ENCODE data around the gene COL11A2. TPM values are rescaled to one million over a fixed set of nuclear protein-coding genes. Genes with fewer than 3 reads are reported as not detected.

COL11A2 gene
- total and polyA plus RNA-seq, 2 experiments from 2014 or later = 1.6 to 2.7 TPM

- no peak for TF ChIP-seq EZH2 (IDR thresholded peaks at IDR 0.05; ENCODE audit: low read depth, unreplicated experiment)
- no peak for TF ChIP-seq STAT1 (IDR thresholded peaks at IDR 0.05; ENCODE audit: unreplicated experiment)
- TF ChIP-seq CREB1 (CRISPR knock-in tag; IDR thresholded peaks at IDR 0.05; ENCODE audit: low read depth) = no peak
These were observed 66.1 kb downstream of the COL11A2 start (continued) for GRCh38 chr6:33126101-33126714.

DNA sequence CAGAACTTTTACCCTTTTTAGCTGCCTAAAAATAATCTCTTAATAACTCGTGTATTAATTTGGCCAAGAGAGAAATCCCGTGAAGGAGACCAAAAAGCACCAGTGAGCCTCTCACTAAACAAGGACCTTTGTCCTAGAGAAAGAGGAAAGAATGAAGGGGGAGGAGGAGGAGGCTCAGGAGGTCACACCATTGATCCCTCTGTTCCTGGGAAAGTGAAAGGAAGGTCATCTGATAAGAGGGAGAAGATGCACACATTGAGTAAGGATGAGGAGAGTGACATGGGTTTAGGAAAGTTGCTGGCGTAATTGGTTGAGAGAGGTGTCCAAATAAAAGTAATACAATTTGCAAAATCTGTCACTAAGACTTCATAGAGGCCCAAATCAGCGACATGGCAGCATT lies 67.3 kb downstream of the COL11A2 start:
- ATAC-seq (no peak), DNase-seq (ENCODE audit: low spot score) (no peak)
- Histone ChIP-seq H3K79me2 (replicated peaks; ENCODE audit: insufficient read depth) (peaks cover 81% of the 10 kb centered on the region), H3K4me2 (peak overlapping the region; percentile 59), H3K9me2 (ENCODE audit: insufficient read depth) (no peaks in the 10 kb centered on the region), H3K4me1 (ENCODE audit: insufficient read depth) (peaks cover 31% of the 10 kb centered on the region), H3K27me3 (ENCODE audit: insufficient read depth) (no peaks in the 10 kb centered on the region), H3F3A (replicated peaks; ENCODE audit: low read depth) (0 out of 2 replicates have a peak, but pooled peaks cover 8% of the 10 kb centered on the region), H3K4me3 (peak overlapping the region; percentile 19; the same call in 1 of the 2 replicates), H2AFZ (no peak overlapping the region), H3K27ac (ENCODE audit: low read depth) (peak overlapping the region; percentile 85), H4K20me1 (replicated peaks; ENCODE audit: insufficient read depth) (peaks cover 18% of the 10 kb centered on the region), H3K36me3 (ENCODE audit: insufficient read depth) (peaks cover 33% of the 10 kb centered on the region)
- Mint-ChIP-seq H3K4me3 (no peak overlapping the region; the same call in 2 of the 3 replicates), H3K4me1 (peaks cover 33% of the 10 kb centered on the region), H3K27ac (0 out of 2 replicates have a peak overlapping the region, but pooled peaks have one; percentile 56), H3K27me3 (ENCODE audit: insufficient read depth, low read depth, poor library complexity) (peaks cover 18% of the 10 kb centered on the region), H3K36me3 (ENCODE audit: low read depth) (peaks cover 88% of the 10 kb centered on the region), H3K9me3 (peaks cover 47% of the 10 kb centered on the region)
- TF ChIP-seq CREB1 (CRISPR knock-in tag; IDR thresholded peaks at IDR 0.05; ENCODE audit: low read depth) = no peak
- no peak for TF ChIP-seq REST (IDR thresholded peaks at IDR 0.05; ENCODE audit: unreplicated experiment)
- TF ChIP-seq, protein P1, sequence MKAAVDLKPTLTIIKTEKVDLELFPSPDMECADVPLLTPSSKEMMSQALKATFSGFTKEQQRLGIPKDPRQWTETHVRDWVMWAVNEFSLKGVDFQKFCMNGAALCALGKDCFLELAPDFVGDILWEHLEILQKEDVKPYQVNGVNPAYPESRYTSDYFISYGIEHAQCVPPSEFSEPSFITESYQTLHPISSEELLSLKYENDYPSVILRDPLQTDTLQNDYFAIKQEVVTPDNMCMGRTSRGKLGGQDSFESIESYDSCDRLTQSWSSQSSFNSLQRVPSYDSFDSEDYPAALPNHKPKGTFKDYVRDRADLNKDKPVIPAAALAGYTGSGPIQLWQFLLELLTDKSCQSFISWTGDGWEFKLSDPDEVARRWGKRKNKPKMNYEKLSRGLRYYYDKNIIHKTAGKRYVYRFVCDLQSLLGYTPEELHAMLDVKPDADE (IDR thresholded peaks at IDR 0.05) = no peak
- TF ChIP-seq STAT1 (IDR thresholded peaks at IDR 0.05; ENCODE audit: unreplicated experiment) = no peak
- TF ChIP-seq ZNF462 (CRISPR knock-in tag; IDR thresholded peaks at IDR 0.05) = no peak
- TF ChIP-seq ZNF331 (CRISPR knock-in tag; IDR thresholded peaks at IDR 0.05; ENCODE audit: low read depth) = no peak
- TF ChIP-seq ZNF114 (CRISPR knock-in tag; IDR thresholded peaks at IDR 0.05) = no peak
- no peak for TF ChIP-seq EZH2 (IDR thresholded peaks at IDR 0.05; ENCODE audit: low read depth, unreplicated experiment)
- TF ChIP-seq, protein P2, sequence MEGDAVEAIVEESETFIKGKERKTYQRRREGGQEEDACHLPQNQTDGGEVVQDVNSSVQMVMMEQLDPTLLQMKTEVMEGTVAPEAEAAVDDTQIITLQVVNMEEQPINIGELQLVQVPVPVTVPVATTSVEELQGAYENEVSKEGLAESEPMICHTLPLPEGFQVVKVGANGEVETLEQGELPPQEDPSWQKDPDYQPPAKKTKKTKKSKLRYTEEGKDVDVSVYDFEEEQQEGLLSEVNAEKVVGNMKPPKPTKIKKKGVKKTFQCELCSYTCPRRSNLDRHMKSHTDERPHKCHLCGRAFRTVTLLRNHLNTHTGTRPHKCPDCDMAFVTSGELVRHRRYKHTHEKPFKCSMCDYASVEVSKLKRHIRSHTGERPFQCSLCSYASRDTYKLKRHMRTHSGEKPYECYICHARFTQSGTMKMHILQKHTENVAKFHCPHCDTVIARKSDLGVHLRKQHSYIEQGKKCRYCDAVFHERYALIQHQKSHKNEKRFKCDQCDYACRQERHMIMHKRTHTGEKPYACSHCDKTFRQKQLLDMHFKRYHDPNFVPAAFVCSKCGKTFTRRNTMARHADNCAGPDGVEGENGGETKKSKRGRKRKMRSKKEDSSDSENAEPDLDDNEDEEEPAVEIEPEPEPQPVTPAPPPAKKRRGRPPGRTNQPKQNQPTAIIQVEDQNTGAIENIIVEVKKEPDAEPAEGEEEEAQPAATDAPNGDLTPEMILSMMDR (conservative IDR thresholded peaks at IDR 0.05; ENCODE audit: low read depth in 2 of 2) = no peak
- TF ChIP-seq NANOG (IDR thresholded peaks at IDR 0.05; ENCODE audit: borderline replicate concordance) = no peak
- no peak for TF ChIP-seq JUNB (IDR thresholded peaks at IDR 0.05; ENCODE audit: unreplicated experiment)
- TF ChIP-seq EZH2phosphoT487 (IDR thresholded peaks at IDR 0.05; ENCODE audit: unreplicated experiment) = no peak

All from GM23338 (cell line).